ENCODE measurements around the gene ZNF45. TPM values are rescaled to one million over a fixed set of nuclear protein-coding genes. Genes with fewer than 3 reads are reported as not detected.
"Not testable (repeated sequence)": the region's sequence is repeated elsewhere in the genome, so short reads cannot be mapped to it uniquely, and the experiment has no call there.

The ZNF45 gene
- total RNA-seq, 1 donor from 2014 or later = 19.9 TPM

GRCh38 chr19:43966079-43966694 lies 31.1 kb upstream of the ZNF45 start:
- H3K27me3 Mint-ChIP-seq (ENCODE audit: unreplicated experiment) = no peaks in the 10 kb centered on the region
- DNase-seq (ENCODE audit: extremely low spot score, unreplicated experiment) = no peak
- no peak for TF ChIP-seq CTCF (IDR thresholded peaks at IDR 0.05)
- H3K36me3 Mint-ChIP-seq (ENCODE audit: unreplicated experiment) = peaks cover 88% of the 10 kb centered on the region
- H3K4me3 Mint-ChIP-seq (ENCODE audit: unreplicated experiment) = no peak overlapping the region
- H3K4me1 Mint-ChIP-seq (ENCODE audit: unreplicated experiment) = no peaks in the 10 kb centered on the region
- no peak overlapping the region for H3K27ac Mint-ChIP-seq (ENCODE audit: unreplicated experiment)
- peaks cover 64% of the 10 kb centered on the region for H3K9me3 Mint-ChIP-seq (ENCODE audit: unreplicated experiment)

- no peak overlapping the region for H3K27ac Mint-ChIP-seq (ENCODE audit: unreplicated experiment)
- no peaks in the 10 kb centered on the region for H3K4me1 Mint-ChIP-seq (ENCODE audit: unreplicated experiment)
- TF ChIP-seq CTCF (IDR thresholded peaks at IDR 0.05) = no peak
- no peak overlapping the region for H3K4me3 Mint-ChIP-seq (ENCODE audit: unreplicated experiment)
- H3K27me3 Mint-ChIP-seq (ENCODE audit: unreplicated experiment) = no peaks in the 10 kb centered on the region
- H3K9me3 Mint-ChIP-seq (ENCODE audit: unreplicated experiment) = peaks cover 58% of the 10 kb centered on the region
- DNase-seq (ENCODE audit: extremely low spot score, unreplicated experiment) = no peak
- peaks cover 70% of the 10 kb centered on the region for H3K36me3 Mint-ChIP-seq (ENCODE audit: unreplicated experiment)
These were observed 25.3 kb upstream of the ZNF45 start for GRCh38 chr19:43960411-43960810.

- H3K4me1 Mint-ChIP-seq (ENCODE audit: unreplicated experiment) = no peaks in the 10 kb centered on the region
- no peaks in the 10 kb centered on the region for H3K27me3 Mint-ChIP-seq (ENCODE audit: unreplicated experiment)
- peaks cover 47% of the 10 kb centered on the region for H3K9me3 Mint-ChIP-seq (ENCODE audit: unreplicated experiment)
- no peak for DNase-seq (ENCODE audit: extremely low spot score, unreplicated experiment)
- peaks cover 61% of the 10 kb centered on the region for H3K36me3 Mint-ChIP-seq (ENCODE audit: unreplicated experiment)
- H3K4me3 Mint-ChIP-seq (ENCODE audit: unreplicated experiment) = no peak overlapping the region
- H3K27ac Mint-ChIP-seq (ENCODE audit: unreplicated experiment) = no peak overlapping the region
- no peak for TF ChIP-seq CTCF (IDR thresholded peaks at IDR 0.05)
These were observed 22.8 kb upstream of the ZNF45 start for GRCh38 chr19:43957891-43958290.

- Mint-ChIP-seq H3K27me3 (ENCODE audit: unreplicated experiment) (no peaks in the 10 kb centered on the region), H3K27ac (ENCODE audit: unreplicated experiment) (no peak overlapping the region), H3K36me3 (ENCODE audit: unreplicated experiment) (peaks cover 54% of the 10 kb centered on the region), H3K4me1 (ENCODE audit: unreplicated experiment) (peaks cover 5% of the 10 kb centered on the region), H3K9me3 (ENCODE audit: unreplicated experiment) (peaks cover 42% of the 10 kb centered on the region), H3K4me3 (ENCODE audit: unreplicated experiment) (no peak overlapping the region)
- TF ChIP-seq CTCF (IDR thresholded peaks at IDR 0.05) = no peak
- no peak for DNase-seq (ENCODE audit: extremely low spot score, unreplicated experiment)
These were observed 21.7 kb upstream of the ZNF45 start for GRCh38 chr19:43956827-43957226.

- H3K36me3 Mint-ChIP-seq (ENCODE audit: unreplicated experiment) = peaks cover 28% of the 10 kb centered on the region
- peak within 1 kb of the TSS; percentile 97 for H3K27ac Mint-ChIP-seq (ENCODE audit: unreplicated experiment)
- peaks cover 27% of the 10 kb centered on the region for H3K27me3 Mint-ChIP-seq (ENCODE audit: unreplicated experiment)
- peak within 1 kb of the TSS; percentile 98 for H3K4me3 Mint-ChIP-seq (ENCODE audit: unreplicated experiment)
- peaks cover 13% of the 10 kb centered on the region for H3K4me1 Mint-ChIP-seq (ENCODE audit: unreplicated experiment)
- TF ChIP-seq CTCF (IDR thresholded peaks at IDR 0.05) = peak; percentile 59
- H3K9me3 Mint-ChIP-seq (ENCODE audit: unreplicated experiment) = peaks cover 47% of the 10 kb centered on the region
- DNase-seq (ENCODE audit: extremely low spot score, unreplicated experiment) = peak; percentile 96
These were observed 16.0 kb upstream of the ZNF45 start, which contains the start of gene ZNF221 for GRCh38 chr19:43950834-43951645. Gene ZNF221, plus strand, starts transcription at chr19:43951228. Its CDS starts 11,499 bp downstream, at chr19:43962727.

GRCh38 chr19:43949803-43950202 lies 14.7 kb upstream of the ZNF45 start:
- Mint-ChIP-seq H3K27ac (ENCODE audit: unreplicated experiment) (peak overlapping the region; percentile 54), H3K4me3 (ENCODE audit: unreplicated experiment) (peak overlapping the region; percentile 44), H3K36me3 (ENCODE audit: unreplicated experiment) (peaks cover 18% of the 10 kb centered on the region), H3K27me3 (ENCODE audit: unreplicated experiment) (peaks cover 40% of the 10 kb centered on the region), H3K9me3 (ENCODE audit: unreplicated experiment) (peaks cover 47% of the 10 kb centered on the region), H3K4me1 (ENCODE audit: unreplicated experiment) (peaks cover 13% of the 10 kb centered on the region)
- not testable (repeated sequence) for DNase-seq (ENCODE audit: extremely low spot score, unreplicated experiment)

GRCh38 chr19:43947412-43947811 lies 12.3 kb upstream of the ZNF45 start:
- Mint-ChIP-seq H3K27me3 (ENCODE audit: unreplicated experiment) (peaks cover 54% of the 10 kb centered on the region), H3K36me3 (ENCODE audit: unreplicated experiment) (peaks cover 13% of the 10 kb centered on the region), H3K4me1 (ENCODE audit: unreplicated experiment) (peaks cover 12% of the 10 kb centered on the region), H3K9me3 (ENCODE audit: unreplicated experiment) (peaks cover 44% of the 10 kb centered on the region)
- DNase-seq (ENCODE audit: extremely low spot score, unreplicated experiment); H3K27ac Mint-ChIP-seq (ENCODE audit: unreplicated experiment); H3K4me3 Mint-ChIP-seq (ENCODE audit: unreplicated experiment): not testable (repeated sequence)

Measured in osteocyte (in vitro differentiated cells).